Left ventricle myocardium inferior (tissue), 1 donor: Measurements from ENCODE around the gene TXNDC8. TPM values are rescaled to one million over a fixed set of nuclear protein-coding genes. Genes with fewer than 3 reads are reported as not detected.

Experiments used
- DNase-seq: peaks from one replicate; pipeline ENCODE4 v3.0.0-alpha.2; 2020
- H3K27ac ChIP-seq: fragments of 200-600 bp; replicated peaks from 2 replicates; pipeline ENCODE4 v1.8.0; 2021
- H3K27me3 ChIP-seq: fragments of 200-600 bp; 2 replicates; pipeline ENCODE4 v1.8.0; 2021; ENCODE audit warnings: low read depth
- H3K36me3 ChIP-seq: fragments of 200-600 bp; 2 replicates; pipeline ENCODE4 v1.8.0; 2021
- H3K4me1 ChIP-seq: fragments of 200-600 bp; 2 replicates; pipeline ENCODE4 v1.8.0; 2021
- H3K4me3 ChIP-seq: fragments of 200-600 bp; 2 replicates; pipeline ENCODE4 v1.8.0; 2021; ENCODE audit warnings: mild to moderate bottlenecking, moderate library complexity
- H3K9me3 ChIP-seq: fragments of 200-600 bp; replicated peaks from 2 replicates; pipeline ENCODE4 v1.8.0; 2021
- CTCF ChIP-seq: fragments of 200-600 bp; IDR thresholded peaks from 2 replicates; pipeline ENCODE4 v1.8.0; 2021; ENCODE audit warnings: antibody characterized with exemption, mild to moderate bottlenecking, borderline replicate concordance
- intact Hi-C: fragments of 100-400 bp; cut with micrococcal nuclease; formaldehyde crosslinking; loops from one replicate; pipeline ENCODE4 v1.11.0; 2022
- total RNA-seq: library from RNA; stranded (reverse); fragmentation: NEBNext Ultra II Directional; extraction: Animal tissue kit (Norgen Biotek cat#: 25700); gene quantifications from one replicate; pipeline ENCODE4 v1.2.1, GENCODE V29; 2021
- donor health status: DM: no; HTN: yes; CAD: no; lungs with severe emphysema.

The TXNDC8 gene
- total RNA-seq, 1 donor from 2014 or later = not detected

GRCh38 chr9:110346325-110346724, 8.7 kb upstream of the TXNDC8 start:
- Histone ChIP-seq H3K27me3 (no peaks in the 10 kb centered on the region), H3K9me3 (no peaks in the 10 kb centered on the region), H3K4me3 (no peak overlapping the region), H3K4me1 (no peaks in the 10 kb centered on the region), H3K27ac (no peak overlapping the region), H3K36me3 (no peaks in the 10 kb centered on the region)
- intact Hi-C loops = no loop called here
- TF ChIP-seq CTCF = no peak
- no peak for DNase-seq

- intact Hi-C loops = no loop called here
- no peak for DNase-seq
- H3K9me3 ChIP-seq = no peaks in the 10 kb centered on the region
- no peaks in the 10 kb centered on the region for H3K27me3 ChIP-seq
- no peaks in the 10 kb centered on the region for H3K4me1 ChIP-seq
- no peak for TF ChIP-seq CTCF
- H3K4me3 ChIP-seq = no peak overlapping the region
- H3K27ac ChIP-seq = no peak overlapping the region
- H3K36me3 ChIP-seq = no peaks in the 10 kb centered on the region
Measured at GRCh38 chr9:110344821-110345220, 7.2 kb upstream of the TXNDC8 start.

GRCh38 chr9:110343551-110343950, 5.9 kb upstream of the TXNDC8 start:
- DNase-seq = no peak
- no peak for TF ChIP-seq CTCF
- Histone ChIP-seq H3K4me3 (no peak overlapping the region), H3K27ac (no peak overlapping the region), H3K9me3 (no peaks in the 10 kb centered on the region), H3K4me1 (no peaks in the 10 kb centered on the region), H3K27me3 (no peaks in the 10 kb centered on the region), H3K36me3 (no peaks in the 10 kb centered on the region)
- intact Hi-C loops = no loop called here

GRCh38 chr9:110340306-110340705, 2.6 kb upstream of the TXNDC8 start:
- TF ChIP-seq CTCF = no peak
- intact Hi-C loops = no loop called here
- no peaks in the 10 kb centered on the region for H3K27me3 ChIP-seq
- no peaks in the 10 kb centered on the region for H3K4me1 ChIP-seq
- H3K36me3 ChIP-seq = no peaks in the 10 kb centered on the region
- no peak overlapping the region for H3K27ac ChIP-seq
- no peaks in the 10 kb centered on the region for H3K9me3 ChIP-seq
- DNase-seq = no peak
- H3K4me3 ChIP-seq = no peak overlapping the region

- Histone ChIP-seq H3K27ac (no peak overlapping the region), H3K27me3 (no peaks in the 10 kb centered on the region), H3K4me3 (no peak overlapping the region), H3K36me3 (no peaks in the 10 kb centered on the region), H3K4me1 (no peaks in the 10 kb centered on the region), H3K9me3 (no peaks in the 10 kb centered on the region)
- no peak for DNase-seq
- intact Hi-C loops = no loop called here
- TF ChIP-seq CTCF = no peak
Measured at GRCh38 chr9:110338143-110338542, 480 bp upstream of the TXNDC8 start.

- H3K27ac ChIP-seq = no peak overlapping the region
- DNase-seq = no peak
- no peaks in the 10 kb centered on the region for H3K9me3 ChIP-seq
- no peak overlapping the region for H3K4me3 ChIP-seq
- H3K27me3 ChIP-seq = no peaks in the 10 kb centered on the region
- intact Hi-C loops = no loop called here
- no peaks in the 10 kb centered on the region for H3K36me3 ChIP-seq
- no peaks in the 10 kb centered on the region for H3K4me1 ChIP-seq
- TF ChIP-seq CTCF = no peak
Measured at GRCh38 chr9:110336363-110336762, 1.3 kb downstream of the TXNDC8 start.
